ENCODE results near the gene STXBP5.
"Not testable (repeated sequence)": the region's sequence is repeated elsewhere in the genome, so short reads cannot be mapped to it uniquely, and the experiment has no call there.

Gene STXBP5

GRCh38 chr6:147246853-147247635, 42.8 kb downstream of the STXBP5 start:
- H3K4me3 ChIP-seq (ENCODE audit: low read depth, low read length, poor library complexity, severe bottlenecking) = no peak overlapping the region
- no peaks in the 10 kb centered on the region for H3K79me2 ChIP-seq (ENCODE audit: insufficient read depth, low read length)
- no peaks in the 10 kb centered on the region for H3K9me2 ChIP-seq (ENCODE audit: low read depth, low read length)
- TF ChIP-seq, protein P1, sequence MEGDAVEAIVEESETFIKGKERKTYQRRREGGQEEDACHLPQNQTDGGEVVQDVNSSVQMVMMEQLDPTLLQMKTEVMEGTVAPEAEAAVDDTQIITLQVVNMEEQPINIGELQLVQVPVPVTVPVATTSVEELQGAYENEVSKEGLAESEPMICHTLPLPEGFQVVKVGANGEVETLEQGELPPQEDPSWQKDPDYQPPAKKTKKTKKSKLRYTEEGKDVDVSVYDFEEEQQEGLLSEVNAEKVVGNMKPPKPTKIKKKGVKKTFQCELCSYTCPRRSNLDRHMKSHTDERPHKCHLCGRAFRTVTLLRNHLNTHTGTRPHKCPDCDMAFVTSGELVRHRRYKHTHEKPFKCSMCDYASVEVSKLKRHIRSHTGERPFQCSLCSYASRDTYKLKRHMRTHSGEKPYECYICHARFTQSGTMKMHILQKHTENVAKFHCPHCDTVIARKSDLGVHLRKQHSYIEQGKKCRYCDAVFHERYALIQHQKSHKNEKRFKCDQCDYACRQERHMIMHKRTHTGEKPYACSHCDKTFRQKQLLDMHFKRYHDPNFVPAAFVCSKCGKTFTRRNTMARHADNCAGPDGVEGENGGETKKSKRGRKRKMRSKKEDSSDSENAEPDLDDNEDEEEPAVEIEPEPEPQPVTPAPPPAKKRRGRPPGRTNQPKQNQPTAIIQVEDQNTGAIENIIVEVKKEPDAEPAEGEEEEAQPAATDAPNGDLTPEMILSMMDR (IDR thresholded peaks at IDR 0.05; ENCODE audit: low read length) = no peak
- no peak overlapping the region for H3K27ac ChIP-seq (ENCODE audit: low read depth, low read length, poor library complexity, severe bottlenecking)
- no peaks in the 10 kb centered on the region for H3K27me3 ChIP-seq (ENCODE audit: insufficient read depth, low read length)
- no peaks in the 10 kb centered on the region for H3K4me1 ChIP-seq (ENCODE audit: insufficient read depth, low read length, severe bottlenecking)
- no peak overlapping the region for H2AFZ ChIP-seq (ENCODE audit: low read length)
- no peak overlapping the region for H3K4me2 ChIP-seq (ENCODE audit: low read length)
- no peaks in the 10 kb centered on the region for H3K9me3 ChIP-seq (ENCODE audit: low read length)
- H3K9ac ChIP-seq (ENCODE audit: low read length) = no peak overlapping the region
- H4K20me1 ChIP-seq (ENCODE audit: insufficient read depth, low read length) = no peaks in the 10 kb centered on the region
- peaks cover 18% of the 10 kb centered on the region for H3K36me3 ChIP-seq (ENCODE audit: insufficient read depth, low read length)
- no peaks in the 10 kb centered on the region for H3F3A ChIP-seq (ENCODE audit: insufficient read depth, low read length)

DNA sequence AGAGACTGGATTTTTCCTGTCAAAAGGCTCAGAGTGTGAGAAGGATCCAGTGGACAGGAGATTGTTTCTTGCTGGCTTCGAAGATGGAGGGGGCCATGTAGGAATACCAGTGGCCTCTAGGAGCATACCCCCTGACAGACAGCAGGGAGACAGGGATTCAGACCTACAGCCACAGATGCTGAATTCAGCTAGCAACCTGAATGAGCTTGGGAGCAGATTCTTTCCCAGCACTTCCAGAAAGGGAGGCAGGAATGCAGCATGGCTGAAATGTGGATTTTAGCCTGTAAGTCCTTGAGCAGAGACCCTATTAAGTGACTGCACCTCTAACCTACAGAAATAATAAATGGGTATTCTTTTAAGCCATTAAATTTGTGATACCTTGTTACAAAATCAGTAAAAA, 44.6 kb downstream of the STXBP5 start:
- Histone ChIP-seq H3K9me2 (ENCODE audit: low read depth, low read length) (no peaks in the 10 kb centered on the region), H3K27ac (ENCODE audit: low read depth, low read length, poor library complexity, severe bottlenecking) (no peak overlapping the region), H2AFZ (ENCODE audit: low read length) (no peak overlapping the region), H3F3A (ENCODE audit: insufficient read depth, low read length) (no peaks in the 10 kb centered on the region), H3K4me1 (ENCODE audit: insufficient read depth, low read length, severe bottlenecking) (no peaks in the 10 kb centered on the region), H3K9me3 (ENCODE audit: low read length) (no peaks in the 10 kb centered on the region), H3K27me3 (ENCODE audit: insufficient read depth, low read length) (no peaks in the 10 kb centered on the region), H3K36me3 (ENCODE audit: insufficient read depth, low read length) (peaks cover 12% of the 10 kb centered on the region), H3K4me3 (ENCODE audit: low read depth, low read length, poor library complexity, severe bottlenecking) (no peak overlapping the region), H4K20me1 (ENCODE audit: insufficient read depth, low read length) (no peaks in the 10 kb centered on the region), H3K4me2 (ENCODE audit: low read length) (no peak overlapping the region), H3K79me2 (ENCODE audit: insufficient read depth, low read length) (no peaks in the 10 kb centered on the region), H3K9ac (ENCODE audit: low read length) (no peak overlapping the region)
- TF ChIP-seq, protein P1 (IDR thresholded peaks at IDR 0.05; ENCODE audit: low read length) = no peak
- no peak for TF ChIP-seq EZH2 (IDR thresholded peaks at IDR 0.05; ENCODE audit: borderline replicate concordance, low read length)

- Histone ChIP-seq H3K79me2 (ENCODE audit: insufficient read depth, low read length) (no peaks in the 10 kb centered on the region), H3K4me2 (ENCODE audit: low read length) (no peak overlapping the region), H4K20me1 (ENCODE audit: insufficient read depth, low read length) (no peaks in the 10 kb centered on the region), H3K9me3 (ENCODE audit: low read length) (no peaks in the 10 kb centered on the region), H3K9me2 (ENCODE audit: low read depth, low read length) (no peaks in the 10 kb centered on the region), H3K4me3 (ENCODE audit: low read depth, low read length, poor library complexity, severe bottlenecking) (no peak overlapping the region), H3K27me3 (ENCODE audit: insufficient read depth, low read length) (no peaks in the 10 kb centered on the region), H3K4me1 (ENCODE audit: insufficient read depth, low read length, severe bottlenecking) (no peaks in the 10 kb centered on the region), H2AFZ (ENCODE audit: low read length) (no peak overlapping the region), H3K9ac (ENCODE audit: low read length) (no peak overlapping the region), H3K36me3 (ENCODE audit: insufficient read depth, low read length) (peaks cover 12% of the 10 kb centered on the region), H3F3A (ENCODE audit: insufficient read depth, low read length) (no peaks in the 10 kb centered on the region), H3K27ac (ENCODE audit: low read depth, low read length, poor library complexity, severe bottlenecking) (no peak overlapping the region)
- TF ChIP-seq, protein P1 (IDR thresholded peaks at IDR 0.05; ENCODE audit: low read length) = no peak
- TF ChIP-seq EZH2 (IDR thresholded peaks at IDR 0.05; ENCODE audit: borderline replicate concordance, low read length) = no peak
Measured at GRCh38 chr6:147251072-147251471, 46.9 kb downstream of the STXBP5 start.

DNA sequence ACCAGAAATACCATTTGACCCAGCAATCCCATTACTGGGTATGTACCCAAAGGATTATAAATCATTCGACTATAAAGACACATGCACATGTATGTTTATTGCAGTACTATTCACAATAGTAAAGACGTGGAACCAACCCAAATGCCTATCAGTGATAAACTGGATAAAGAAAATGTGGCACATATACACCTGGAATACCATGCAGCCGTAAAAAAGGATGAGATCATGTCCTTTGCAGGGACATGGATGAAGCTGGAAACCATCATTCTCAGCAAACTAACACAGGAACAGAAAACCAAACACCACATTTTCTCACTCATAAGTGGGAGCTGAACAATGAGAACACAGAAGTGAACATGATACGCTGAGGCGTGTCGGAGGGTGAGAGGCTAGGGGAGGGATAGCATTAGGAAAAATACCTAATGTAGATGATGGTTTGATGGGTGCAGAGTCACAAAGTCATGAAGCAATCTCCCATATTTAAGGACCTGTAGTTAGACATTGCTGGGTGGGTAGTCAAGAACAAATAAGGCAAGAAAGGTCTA, 50.8 kb downstream of the STXBP5 start:
- H3K4me3 ChIP-seq (ENCODE audit: low read depth, low read length, poor library complexity, severe bottlenecking); H4K20me1 ChIP-seq (ENCODE audit: insufficient read depth, low read length): not testable (repeated sequence)

More for the DNA sequence above, 50.8 kb downstream of the STXBP5 start:
- not testable (repeated sequence) for H3F3A ChIP-seq (ENCODE audit: insufficient read depth, low read length); H3K27ac ChIP-seq (ENCODE audit: low read depth, low read length, poor library complexity, severe bottlenecking); H3K4me2 ChIP-seq (ENCODE audit: low read length); H2AFZ ChIP-seq (ENCODE audit: low read length); H3K9ac ChIP-seq (ENCODE audit: low read length); H3K36me3 ChIP-seq (ENCODE audit: insufficient read depth, low read length); H3K79me2 ChIP-seq (ENCODE audit: insufficient read depth, low read length); H3K4me1 ChIP-seq (ENCODE audit: insufficient read depth, low read length, severe bottlenecking); H3K27me3 ChIP-seq (ENCODE audit: insufficient read depth, low read length); H3K9me2 ChIP-seq (ENCODE audit: low read depth, low read length); H3K9me3 ChIP-seq (ENCODE audit: low read length)
